Breast epithelium (tissue), 4 donors: ENCODE results near the gene CTSL. TPM values are rescaled to one million over a fixed set of nuclear protein-coding genes. Genes with fewer than 3 reads are reported as not detected.
"Not testable (repeated sequence)": the region's sequence is repeated elsewhere in the genome, so short reads cannot be mapped to it uniquely, and the experiment has no call there.

Experiments
- DNase-seq, 2 donors: peaks; one replicate each; pipeline ENCODE4 v3.0.0-alpha.2; 2019; ENCODE audit warnings: low spot score in 2 of 2
- H3K27ac ChIP-seq, 2 donors: fragments of 200-600 bp; sonication (generic) in 1 of 2; one replicate each; pipeline ENCODE4 v1.5.1; 2016 to 2019; ENCODE audit warnings: mild to moderate bottlenecking in 1 of 2
- H3K27me3 ChIP-seq, 2 donors: fragments of 200-600 bp; sonication (generic) in 1 of 2; one replicate each; pipeline versions ENCODE4 v1.5.1 to v1.6.0; 2017 to 2019; ENCODE audit warnings: control low read depth in 1 of 2, mild to moderate bottlenecking in 1 of 2
- H3K36me3 ChIP-seq: fragments of 200-600 bp; one replicate; pipeline ENCODE4 v1.5.1; 2019
- H3K4me1 ChIP-seq, 2 donors: fragments of 200-600 bp; sonication (generic); one replicate each; pipeline ENCODE4 v1.5.1; 2016 to 2019; ENCODE audit warnings: control low read depth in 1 of 2
- H3K4me3 ChIP-seq, 3 donors: fragments of 200-600 bp; sonication (generic); 1 replicate in 2 of 3; 2 replicates in 1 of 3; pipeline ENCODE4 v1.5.1; 2016 to 2019; ENCODE audit warnings: mild to moderate bottlenecking in 3 of 3, moderate library complexity in 2 of 3
- H3K9me3 ChIP-seq, 2 donors: fragments of 200-600 bp; sonication (generic) in 1 of 2; one replicate each; pipeline ENCODE4 v1.5.1; 2016 to 2019; ENCODE audit warnings: control low read depth in 1 of 2
- POLR2A ChIP-seq: fragments of 450-650 bp; IDR thresholded peaks from one replicate; pipeline ENCODE4 v1.6.1; 2016; ENCODE audit warnings: antibody characterized with exemption, mild to moderate bottlenecking, moderate library complexity
- POLR2AphosphoS5 ChIP-seq, 3 donors: sonication (generic); formaldehyde crosslinking; IDR thresholded peaks; one replicate each; pipeline ENCODE4 v1.6.1; 2017; ENCODE audit warnings: antibody characterized with exemption in 3 of 3
- intact Hi-C: fragments of 100-400 bp; cut with DNase I; formaldehyde crosslinking; loops from one replicate; pipeline ENCODE4 v1.15.1; 2023; ENCODE audit warnings: low total_unique reads
- total RNA-seq, 3 donors: library from RNA; depleted of rRNA; stranded (reverse); fragments of >200 nt; gene quantifications; one replicate each; pipeline ENCODE4 v1.1.0, GENCODE V29; 2016
- TF ChIP-seq, protein P1 (sequence below), 3 donors: fragments of 450-650 bp; IDR thresholded peaks; one replicate each; pipeline ENCODE4 v1.5.1; 2016 to 2017; ENCODE audit warnings: antibody characterized with exemption in 3 of 3, mild to moderate bottlenecking in 3 of 3, moderate library complexity in 3 of 3

Gene CTSL
- total RNA-seq, 3 donors from 2014 or later: 89.0 to 147 (median 134) TPM

GRCh38 chr9:87750726-87751125 lies 24.8 kb downstream of the CTSL start:
- peaks cover 0 to 5% of the 10 kb centered on the region in 2 donors for H3K27me3 ChIP-seq
- TF ChIP-seq POLR2AphosphoS5 (IDR thresholded peaks at IDR 0.05): no peak
- TF ChIP-seq, protein P1, sequence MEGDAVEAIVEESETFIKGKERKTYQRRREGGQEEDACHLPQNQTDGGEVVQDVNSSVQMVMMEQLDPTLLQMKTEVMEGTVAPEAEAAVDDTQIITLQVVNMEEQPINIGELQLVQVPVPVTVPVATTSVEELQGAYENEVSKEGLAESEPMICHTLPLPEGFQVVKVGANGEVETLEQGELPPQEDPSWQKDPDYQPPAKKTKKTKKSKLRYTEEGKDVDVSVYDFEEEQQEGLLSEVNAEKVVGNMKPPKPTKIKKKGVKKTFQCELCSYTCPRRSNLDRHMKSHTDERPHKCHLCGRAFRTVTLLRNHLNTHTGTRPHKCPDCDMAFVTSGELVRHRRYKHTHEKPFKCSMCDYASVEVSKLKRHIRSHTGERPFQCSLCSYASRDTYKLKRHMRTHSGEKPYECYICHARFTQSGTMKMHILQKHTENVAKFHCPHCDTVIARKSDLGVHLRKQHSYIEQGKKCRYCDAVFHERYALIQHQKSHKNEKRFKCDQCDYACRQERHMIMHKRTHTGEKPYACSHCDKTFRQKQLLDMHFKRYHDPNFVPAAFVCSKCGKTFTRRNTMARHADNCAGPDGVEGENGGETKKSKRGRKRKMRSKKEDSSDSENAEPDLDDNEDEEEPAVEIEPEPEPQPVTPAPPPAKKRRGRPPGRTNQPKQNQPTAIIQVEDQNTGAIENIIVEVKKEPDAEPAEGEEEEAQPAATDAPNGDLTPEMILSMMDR (IDR thresholded peaks at IDR 0.05): no peak
- TF ChIP-seq POLR2A: no peak
- H3K4me3 ChIP-seq: no peak overlapping the region
- H3K4me1 ChIP-seq: no peaks in the 10 kb centered on the region
- H3K9me3 ChIP-seq: peaks cover 0 to 12% of the 10 kb centered on the region in 2 donors
- intact Hi-C loops: no loop called here
- no peak for DNase-seq
- no peaks in the 10 kb centered on the region for H3K36me3 ChIP-seq
- no peak overlapping the region for H3K27ac ChIP-seq

GRCh38 chr9:87751423-87751822 lies 25.5 kb downstream of the CTSL start:
- H3K4me3 ChIP-seq: no peak overlapping the region
- intact Hi-C loops: no loop called here
- peaks cover 0 to 5% of the 10 kb centered on the region in 2 donors for H3K27me3 ChIP-seq
- no peaks in the 10 kb centered on the region for H3K36me3 ChIP-seq
- no peak overlapping the region for H3K27ac ChIP-seq
- TF ChIP-seq POLR2A: no peak
- TF ChIP-seq, protein P1 (IDR thresholded peaks at IDR 0.05): no peak
- no peak for TF ChIP-seq POLR2AphosphoS5 (IDR thresholded peaks at IDR 0.05)
- DNase-seq: no peak
- no peaks in the 10 kb centered on the region for H3K4me1 ChIP-seq
- H3K9me3 ChIP-seq: peaks cover 0 to 12% of the 10 kb centered on the region in 2 donors

DNA sequence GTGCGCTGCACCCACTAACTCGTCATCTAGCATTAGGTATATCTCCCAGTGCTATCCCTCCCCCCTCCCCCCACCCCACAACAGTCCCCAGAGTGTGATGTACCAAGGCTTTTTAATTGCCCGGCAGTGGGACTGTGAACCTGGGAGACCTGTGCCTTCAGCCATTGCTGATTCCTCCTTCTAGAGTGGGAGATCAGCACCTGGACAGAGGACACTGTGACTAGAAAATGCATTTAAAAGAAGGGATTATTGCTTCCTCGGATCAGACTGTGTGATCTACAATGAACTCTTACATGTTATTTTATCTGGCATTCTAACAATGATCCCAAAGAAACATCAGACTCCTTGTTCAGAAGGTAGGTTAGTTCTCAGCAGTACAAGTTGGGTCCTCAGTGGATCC lies 25.9 kb downstream of the CTSL start:
- Histone ChIP-seq H3K4me3 (no peak overlapping the region), H3K4me1 (no peaks in the 10 kb centered on the region), H3K9me3 (peaks cover 0 to 12% of the 10 kb centered on the region in 2 donors), H3K27ac (no peak overlapping the region), H3K27me3 (peaks cover 0 to 5% of the 10 kb centered on the region in 2 donors), H3K36me3 (no peaks in the 10 kb centered on the region)
- no peak for DNase-seq
- no peak for TF ChIP-seq POLR2A
- no peak for TF ChIP-seq POLR2AphosphoS5 (IDR thresholded peaks at IDR 0.05)
- TF ChIP-seq, protein P1 (IDR thresholded peaks at IDR 0.05): no peak
- intact Hi-C loops: no loop called here

- Histone ChIP-seq H3K27ac (no peak overlapping the region), H3K27me3 (peaks cover 0 to 5% of the 10 kb centered on the region in 2 donors), H3K4me1 (no peaks in the 10 kb centered on the region), H3K4me3 (no peak overlapping the region), H3K9me3 (peaks cover 0 to 12% of the 10 kb centered on the region in 2 donors), H3K36me3 (no peaks in the 10 kb centered on the region)
- TF ChIP-seq POLR2A (no peak), POLR2AphosphoS5 (IDR thresholded peaks at IDR 0.05) (no peak)
- TF ChIP-seq, protein P1 (IDR thresholded peaks at IDR 0.05): no peak
- intact Hi-C loops: no loop called here
- DNase-seq: no peak
Measured at GRCh38 chr9:87753313-87753712, 27.4 kb downstream of the CTSL start.

GRCh38 chr9:87758330-87758729 lies 32.4 kb downstream of the CTSL start:
- H3K9me3 ChIP-seq, H3K4me3 ChIP-seq, intact Hi-C loops, H3K27me3 ChIP-seq, H3K27ac ChIP-seq, H3K36me3 ChIP-seq, DNase-seq, H3K4me1 ChIP-seq: not testable (repeated sequence)

DNA sequence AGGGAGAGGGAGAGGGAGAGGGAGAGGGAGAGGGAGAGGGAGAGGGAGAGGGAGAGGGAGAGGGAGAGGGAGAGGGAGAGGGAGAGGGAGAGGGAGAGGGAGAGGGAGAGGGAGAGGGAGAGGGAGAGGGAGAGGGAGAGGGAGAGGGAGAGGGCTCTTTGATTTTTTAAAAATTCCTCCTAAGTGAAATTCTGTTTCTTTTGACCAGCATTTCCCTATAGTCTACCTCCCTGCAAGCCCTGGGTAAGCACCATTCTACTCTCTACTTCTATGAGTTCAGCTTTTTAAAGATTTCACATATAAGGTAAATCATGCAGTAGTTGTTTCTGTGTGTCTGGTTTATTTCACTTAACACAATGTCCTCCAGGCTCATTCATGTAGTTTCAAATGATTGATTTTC lies 34.1 kb downstream of the CTSL start:
- H3K36me3 ChIP-seq, H3K9me3 ChIP-seq, DNase-seq, H3K4me3 ChIP-seq, intact Hi-C loops, H3K4me1 ChIP-seq, H3K27ac ChIP-seq, H3K27me3 ChIP-seq: not testable (repeated sequence)
